Kidney epithelial cell (primary cell): ENCODE measurements around the gene LYST. TPM values are rescaled to one million over a fixed set of nuclear protein-coding genes. Genes with fewer than 3 reads are reported as not detected.

ENCODE experiments used
- DNase-seq: peaks from one replicate; pipeline ENCODE4 v3.0.0-alpha.2; 2010; ENCODE audit warnings: low read depth
- H3K27me3 ChIP-seq: 2 replicates; pipeline ENCODE4 v1.6.0; 2011; ENCODE audit warnings: low read length; ENCODE audit not compliant: control insufficient read depth, insufficient read depth
- H3K36me3 ChIP-seq: 2 replicates; pipeline ENCODE4 v1.5.1; 2011; ENCODE audit warnings: low read length; ENCODE audit not compliant: control insufficient read depth, insufficient read depth
- H3K4me3 ChIP-seq: 2 replicates; pipeline ENCODE4 v1.5.1; 2011; ENCODE audit warnings: low read depth, mild to moderate bottlenecking, control low read depth, low read length
- CTCF ChIP-seq: IDR thresholded peaks from 2 replicates; pipeline ENCODE4 v1.5.1; 2011; ENCODE audit warnings: mild to moderate bottlenecking, moderate library complexity, low read length, control low read depth, inconsistent platforms; ENCODE audit not compliant: insufficient read depth, poor library complexity, severe bottlenecking
- total RNA-seq: library from RNA; depleted of rRNA; stranded (reverse); fragments of >200 nt; gene quantifications from 2 replicates; pipeline ENCODE4 v1.2.3, GENCODE V29; 2015

LYST gene
- total RNA-seq, 1 donor from 2014 or later, result 12.7 TPM

GRCh38 chr1:235779770-235780169, 86.9 kb downstream of the LYST start:
- no peak for TF ChIP-seq CTCF
- no peaks in the 10 kb centered on the region for H3K36me3 ChIP-seq
- H3K4me3 ChIP-seq, result no peak overlapping the region
- H3K27me3 ChIP-seq, result no peaks in the 10 kb centered on the region
- DNase-seq, result no peak

- H3K27me3 ChIP-seq, result no peaks in the 10 kb centered on the region
- H3K4me3 ChIP-seq, result no peak overlapping the region
- no peaks in the 10 kb centered on the region for H3K36me3 ChIP-seq
- no peak for DNase-seq
- TF ChIP-seq CTCF, result no peak
These were observed 90.3 kb downstream of the LYST start for GRCh38 chr1:235776396-235776795.

GRCh38 chr1:235775246-235775860, 91.4 kb downstream of the LYST start:
- no peaks in the 10 kb centered on the region for H3K36me3 ChIP-seq
- DNase-seq, result no peak
- H3K4me3 ChIP-seq, result no peak overlapping the region
- TF ChIP-seq CTCF, result no peak
- H3K27me3 ChIP-seq, result no peaks in the 10 kb centered on the region

DNA sequence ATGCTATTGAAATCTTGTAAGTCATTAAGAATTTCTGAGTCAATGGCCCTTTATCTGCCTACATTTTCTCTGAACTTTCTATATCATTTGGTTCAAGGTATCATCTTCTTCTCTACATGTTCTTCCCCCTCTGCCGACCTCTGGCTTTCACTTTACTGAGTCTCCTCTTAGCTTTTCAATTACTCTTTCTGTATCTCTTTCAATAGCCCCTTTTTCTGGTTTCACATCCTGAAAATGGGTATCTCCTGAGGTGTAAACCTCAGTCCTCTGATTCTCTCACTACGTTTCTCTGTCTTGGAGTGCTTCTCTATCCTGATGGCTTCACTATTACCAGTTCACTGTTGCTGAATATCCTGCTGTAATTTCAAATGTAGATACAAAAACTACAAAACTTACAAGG, 98.9 kb downstream of the LYST start:
- Histone ChIP-seq H3K27me3 (no peaks in the 10 kb centered on the region), H3K4me3 (no peak overlapping the region), H3K36me3 (no peaks in the 10 kb centered on the region)
- no peak for TF ChIP-seq CTCF
- no peak for DNase-seq

DNA sequence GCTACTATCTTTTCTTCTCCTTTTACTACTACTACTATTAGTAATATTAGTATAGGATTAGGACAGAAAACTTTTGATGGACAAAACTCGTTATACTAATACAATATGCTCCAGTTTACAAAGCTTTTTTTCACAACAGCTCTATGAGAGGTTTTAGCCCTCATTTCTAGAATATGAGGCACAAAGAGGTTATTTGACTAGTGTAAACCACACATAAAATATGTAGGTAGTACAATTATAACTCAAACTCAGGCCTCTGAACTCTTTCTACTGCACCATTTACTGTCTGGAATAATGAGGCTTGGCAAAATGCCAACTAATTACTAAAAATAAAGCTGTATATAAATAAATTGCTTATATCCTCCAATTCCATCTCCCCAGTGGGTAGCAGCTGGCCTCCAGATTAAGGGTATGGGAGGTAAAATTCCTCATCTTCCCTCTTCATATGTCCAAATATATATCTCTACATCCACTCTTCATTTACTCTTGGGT, 99.9 kb downstream of the LYST start:
- no peak for TF ChIP-seq CTCF
- no peak for DNase-seq
- H3K4me3 ChIP-seq, result no peak overlapping the region
- H3K36me3 ChIP-seq, result no peaks in the 10 kb centered on the region
- no peaks in the 10 kb centered on the region for H3K27me3 ChIP-seq

- DNase-seq, result no peak
- Histone ChIP-seq H3K4me3 (no peak overlapping the region), H3K27me3 (no peaks in the 10 kb centered on the region), H3K36me3 (no peaks in the 10 kb centered on the region)
- no peak for TF ChIP-seq CTCF
These were observed 102.7 kb downstream of the LYST start for GRCh38 chr1:235763962-235764361.
